MG63 (cell line): ENCODE results near the gene CA6. TPM values are rescaled to one million over a fixed set of nuclear protein-coding genes. Genes with fewer than 3 reads are reported as not detected.
"Not testable (repeated sequence)": the region's sequence is repeated elsewhere in the genome, so short reads cannot be mapped to it uniquely, and the experiment has no call there.

Source experiments
- DNase-seq: peaks from one replicate; pipeline ENCODE4 v3.0.0-alpha.2; 2020
- H3K27me3 ChIP-seq: fragments of 250-450 bp; sonication (Bioruptor Pico); 2 replicates; pipeline ENCODE4 v1.5.1; 2020; ENCODE audit warnings: mild to moderate bottlenecking, moderate library complexity
- H3K36me3 ChIP-seq: fragments of 250-450 bp; sonication (Bioruptor Pico); 2 replicates; pipeline ENCODE4 v1.5.1; 2020; ENCODE audit warnings: mild to moderate bottlenecking, moderate library complexity
- H3K4me3 ChIP-seq: fragments of 250-450 bp; sonication (Bioruptor Pico); 2 replicates; pipeline ENCODE4 v1.5.1; 2020; ENCODE audit warnings: mild to moderate bottlenecking, moderate library complexity
- H3K9me3 ChIP-seq: fragments of 250-450 bp; sonication (Bioruptor Pico); 2 replicates; pipeline ENCODE4 v1.5.1; 2020; ENCODE audit warnings: mild to moderate bottlenecking, moderate library complexity
- total RNA-seq: library from RNA; depleted of rRNA; stranded (reverse); fragments of >200 nt; shearing (Covaris generic); gene quantifications from 2 replicates; pipeline ENCODE4 v1.2.3, GENCODE V29; 2014; ENCODE audit warnings: low replicate concordance; rRNA removed

Gene CA6
- not detected in 2 replicates for total RNA-seq

- no peak within 1 kb of the TSS for H3K4me3 ChIP-seq
- H3K9me3 ChIP-seq: no peaks in the 10 kb centered on the region
- no peaks in the 10 kb centered on the region for H3K36me3 ChIP-seq
- H3K27me3 ChIP-seq: no peaks in the 10 kb centered on the region
- no peak for DNase-seq
Observed at GRCh38 chr1:8945568-8945967, at the start of gene CA6. Gene CA6, plus strand, starts transcription at chr1:8945868. Its CDS starts 19 bp downstream, at chr1:8945887.

DNA sequence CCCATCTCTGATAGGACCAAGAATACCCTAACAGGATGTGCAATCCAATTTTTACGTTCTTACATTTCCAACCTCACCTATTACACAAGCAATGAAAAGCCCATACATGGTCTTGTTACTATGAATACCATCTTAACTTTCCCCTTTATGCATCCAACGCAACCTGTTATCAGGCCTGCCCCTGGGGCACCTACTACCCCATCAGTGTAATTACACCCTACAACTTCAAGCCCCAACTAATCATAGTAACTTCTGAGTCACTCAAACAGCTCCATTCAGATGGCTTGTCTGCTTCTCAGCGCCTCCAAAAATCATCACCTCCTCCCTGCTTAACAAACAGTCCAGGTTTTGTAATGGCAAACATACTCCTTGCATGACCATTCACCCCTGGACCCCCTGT, 48.9 kb upstream of the CA6 start:
- not testable (repeated sequence) for H3K9me3 ChIP-seq, DNase-seq, H3K27me3 ChIP-seq, H3K36me3 ChIP-seq, H3K4me3 ChIP-seq

DNA sequence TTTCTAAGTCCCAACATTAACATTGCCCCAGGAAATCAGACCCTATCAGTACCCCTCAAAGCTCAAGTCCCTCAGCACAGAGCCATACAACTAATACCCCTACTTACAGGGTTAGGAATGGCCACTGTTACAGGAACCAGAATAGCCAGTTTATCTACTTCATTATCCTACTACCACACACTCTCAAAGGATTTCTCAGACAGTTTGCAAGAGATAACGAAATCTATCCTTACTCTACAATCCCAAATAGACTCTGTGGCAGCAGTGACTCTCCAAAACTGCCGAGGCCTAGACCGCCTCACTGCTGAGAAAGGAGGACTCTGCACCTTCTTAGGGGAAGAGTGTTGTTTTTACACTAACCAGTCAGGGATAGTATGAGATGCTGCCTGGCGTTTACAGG, 48.2 kb upstream of the CA6 start:
- not testable (repeated sequence) for H3K36me3 ChIP-seq, H3K9me3 ChIP-seq, H3K4me3 ChIP-seq

GRCh38 chr1:8898418-8898817, 47.2 kb upstream of the CA6 start:
- not testable (repeated sequence) for H3K27me3 ChIP-seq, DNase-seq, H3K4me3 ChIP-seq, H3K9me3 ChIP-seq, H3K36me3 ChIP-seq

More for the DNA sequence above, 48.2 kb upstream of the CA6 start:
- not testable (repeated sequence) for H3K27me3 ChIP-seq, DNase-seq

DNA sequence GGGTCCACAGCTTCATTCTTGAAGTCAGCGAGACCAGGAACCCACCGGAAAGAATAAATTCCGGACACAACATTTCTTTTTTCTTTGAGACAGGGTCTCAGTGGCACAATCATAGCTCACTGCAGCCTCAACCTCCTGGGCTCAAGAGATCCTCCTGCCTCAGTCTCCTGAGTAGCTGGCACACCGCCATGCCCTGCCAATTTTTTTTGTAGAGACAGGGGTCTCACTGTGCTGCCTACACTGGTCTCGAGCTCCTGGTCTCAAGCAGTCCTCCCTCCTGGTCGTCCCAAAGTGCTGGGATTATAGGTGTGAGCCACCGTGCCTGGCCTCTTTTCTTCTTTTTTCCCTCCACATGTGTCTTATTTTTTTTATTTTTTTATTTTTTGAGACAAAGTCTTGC, 46.6 kb upstream of the CA6 start:
- Histone ChIP-seq H3K36me3 (no peaks in the 10 kb centered on the region), H3K27me3 (no peaks in the 10 kb centered on the region), H3K4me3 (no peak overlapping the region), H3K9me3 (no peaks in the 10 kb centered on the region)
- DNase-seq: no peak

DNA sequence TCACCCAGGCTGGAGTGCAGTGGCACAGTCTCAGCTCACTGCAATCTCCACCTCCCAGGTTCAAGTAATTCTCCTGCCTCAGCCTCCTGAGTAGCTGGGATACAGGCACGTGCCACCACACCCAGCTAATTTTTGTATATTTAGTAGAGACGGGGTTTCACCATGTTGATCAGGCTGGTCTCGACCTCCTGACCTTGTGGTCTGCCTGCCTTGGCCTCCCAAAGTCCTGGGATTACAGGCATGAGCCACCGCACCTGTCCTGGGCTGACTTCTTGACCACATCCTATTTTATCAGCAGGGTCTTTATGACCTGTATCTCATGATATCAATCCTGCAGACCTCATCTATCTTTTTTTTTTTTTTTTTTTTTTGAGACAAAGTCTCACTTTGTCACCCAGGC, 45.0 kb upstream of the CA6 start:
- H3K4me3 ChIP-seq, DNase-seq, H3K27me3 ChIP-seq, H3K9me3 ChIP-seq, H3K36me3 ChIP-seq: not testable (repeated sequence)

DNA sequence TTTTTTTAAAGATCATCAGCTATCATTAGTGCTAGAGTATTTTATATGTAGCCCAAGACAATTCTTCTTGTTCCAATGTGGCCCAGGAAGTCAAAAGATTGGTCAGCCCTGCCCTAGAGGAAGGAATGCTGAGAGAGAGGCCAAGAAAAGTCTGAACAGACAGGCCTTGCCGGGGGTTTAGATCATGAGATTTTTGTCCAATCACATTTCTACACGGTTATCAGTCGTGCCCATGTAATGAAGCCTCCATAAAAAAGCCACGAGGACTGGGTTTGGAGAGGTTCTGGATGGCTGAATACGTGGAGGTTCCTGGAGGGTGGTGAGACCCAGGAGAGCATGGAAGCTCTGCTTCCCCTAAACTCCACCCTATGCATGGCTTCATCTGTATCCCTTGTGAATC, 42.9 kb upstream of the CA6 start:
- H3K36me3 ChIP-seq: no peaks in the 10 kb centered on the region
- DNase-seq: peak; percentile 78
- no peak overlapping the region for H3K4me3 ChIP-seq
- no peaks in the 10 kb centered on the region for H3K27me3 ChIP-seq
- no peaks in the 10 kb centered on the region for H3K9me3 ChIP-seq

DNA sequence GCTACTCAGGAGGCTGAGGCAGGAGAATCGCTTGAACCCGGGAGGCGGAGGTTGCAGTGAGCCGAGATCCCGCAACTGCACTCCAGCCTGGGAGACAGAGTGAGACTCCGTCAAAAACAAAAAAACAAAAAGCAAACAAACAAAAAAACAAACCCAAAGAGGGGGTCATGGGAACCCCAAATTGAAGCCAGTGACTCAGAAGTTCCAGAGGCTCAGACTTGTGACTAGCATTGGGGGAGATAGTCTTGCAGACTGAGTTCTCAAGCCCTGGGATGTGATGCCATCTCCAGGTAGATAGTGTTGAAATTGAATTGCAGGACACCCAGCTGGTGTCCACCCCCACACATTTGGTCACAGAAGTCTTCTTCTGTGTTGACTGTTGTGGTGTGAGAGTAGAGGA, 42.3 kb upstream of the CA6 start:
- no peak overlapping the region for H3K4me3 ChIP-seq
- H3K36me3 ChIP-seq: no peaks in the 10 kb centered on the region
- no peak for DNase-seq
- H3K9me3 ChIP-seq: no peaks in the 10 kb centered on the region
- H3K27me3 ChIP-seq: no peaks in the 10 kb centered on the region

DNA sequence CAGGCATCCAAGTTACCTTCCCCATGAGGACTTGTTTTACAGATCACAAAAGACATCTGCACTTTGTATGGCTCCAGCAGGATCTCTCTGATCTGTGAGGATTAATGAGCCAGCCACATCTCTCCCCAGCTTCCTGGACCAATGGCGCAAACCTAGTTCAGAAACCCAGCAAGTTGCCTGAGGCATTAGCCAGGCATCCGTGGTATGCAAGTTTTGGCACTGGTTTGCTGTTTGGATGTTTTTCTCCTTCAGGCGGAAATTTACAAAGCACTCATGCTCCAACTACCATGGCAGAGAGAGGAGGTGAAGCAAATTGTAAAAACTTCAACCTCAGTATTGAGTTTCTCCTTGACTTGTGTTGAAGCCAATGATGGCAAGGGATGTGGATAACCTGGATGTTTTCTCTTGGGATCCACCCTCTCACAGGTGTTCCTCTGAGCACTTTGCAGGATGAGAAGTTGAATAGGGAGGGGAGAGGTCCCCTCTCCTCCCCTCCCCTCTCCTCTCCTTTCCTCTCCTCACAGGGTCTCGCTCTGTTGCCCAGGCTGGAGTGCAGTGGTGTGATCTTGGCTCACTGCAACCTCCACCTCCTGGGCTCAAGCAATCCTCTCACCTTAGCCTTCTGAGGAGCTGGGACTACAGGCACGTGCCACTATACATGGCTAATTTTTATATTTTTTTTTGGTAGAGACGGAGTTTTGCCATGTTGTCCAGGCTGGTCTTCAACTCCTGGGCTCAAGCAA, 41.6 kb upstream of the CA6 start:
- Histone ChIP-seq H3K4me3 (no peak overlapping the region), H3K27me3 (no peaks in the 10 kb centered on the region), H3K9me3 (no peaks in the 10 kb centered on the region), H3K36me3 (no peaks in the 10 kb centered on the region)
- DNase-seq: peak; percentile 94

DNA sequence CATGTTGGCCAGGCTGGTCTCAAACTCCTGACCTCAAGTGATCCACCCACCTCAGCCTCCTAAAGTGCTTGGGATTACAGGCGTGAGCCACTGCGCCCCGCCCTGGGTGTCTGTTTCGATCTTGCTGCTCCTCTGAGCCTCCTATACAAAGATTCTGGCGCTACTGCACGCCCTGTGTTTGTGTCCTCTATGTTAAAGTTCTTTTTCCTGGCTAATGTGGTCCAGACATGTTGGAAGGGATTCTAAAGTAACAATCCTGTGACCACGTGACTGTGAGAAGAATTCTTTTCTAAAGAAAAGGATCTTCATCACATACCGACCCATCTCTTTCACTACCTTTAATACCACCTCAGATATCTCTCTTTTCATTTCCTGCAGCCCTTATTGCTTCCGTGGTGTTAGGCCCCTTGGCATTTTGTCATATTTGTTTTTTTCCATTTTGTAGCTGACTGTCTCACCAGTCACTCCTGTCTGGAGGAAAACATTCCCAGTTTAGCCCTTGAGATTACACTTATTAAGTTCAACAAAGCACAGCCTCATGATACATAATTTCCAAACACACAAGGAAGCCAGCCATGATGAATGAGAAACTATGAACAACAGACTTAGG, 40.0 kb upstream of the CA6 start:
- Histone ChIP-seq H3K36me3 (no peaks in the 10 kb centered on the region), H3K27me3 (no peaks in the 10 kb centered on the region), H3K9me3 (no peaks in the 10 kb centered on the region), H3K4me3 (no peak overlapping the region)
- DNase-seq: peak; percentile 76

GRCh38 chr1:8908388-8909151, 37.1 kb upstream of the CA6 start:
- no peaks in the 10 kb centered on the region for H3K27me3 ChIP-seq
- H3K36me3 ChIP-seq: no peaks in the 10 kb centered on the region
- peak; percentile 41 for DNase-seq
- H3K4me3 ChIP-seq: no peak overlapping the region
- H3K9me3 ChIP-seq: no peaks in the 10 kb centered on the region

DNA sequence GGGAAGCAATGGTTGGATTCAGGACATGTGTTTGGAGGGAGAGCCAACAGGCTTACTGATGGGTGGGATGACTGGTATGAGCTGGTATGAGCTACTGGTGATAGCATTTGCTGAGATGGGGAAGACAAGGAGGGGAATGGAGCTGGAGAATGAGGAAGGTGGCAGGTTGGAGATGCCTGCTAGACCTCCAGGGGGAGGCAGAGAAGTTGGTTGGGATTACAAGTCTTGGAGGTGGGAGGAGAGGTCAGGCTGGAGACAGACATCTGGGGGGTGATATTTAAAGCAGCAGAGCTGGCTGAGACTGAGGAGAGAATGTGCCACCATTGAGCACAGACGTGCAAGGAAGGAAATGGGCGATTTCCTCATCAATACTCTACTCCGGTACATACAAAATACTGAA, 35.3 kb upstream of the CA6 start:
- Histone ChIP-seq H3K27me3 (no peaks in the 10 kb centered on the region), H3K36me3 (no peaks in the 10 kb centered on the region), H3K4me3 (no peak overlapping the region), H3K9me3 (no peaks in the 10 kb centered on the region)
- no peak for DNase-seq

DNA sequence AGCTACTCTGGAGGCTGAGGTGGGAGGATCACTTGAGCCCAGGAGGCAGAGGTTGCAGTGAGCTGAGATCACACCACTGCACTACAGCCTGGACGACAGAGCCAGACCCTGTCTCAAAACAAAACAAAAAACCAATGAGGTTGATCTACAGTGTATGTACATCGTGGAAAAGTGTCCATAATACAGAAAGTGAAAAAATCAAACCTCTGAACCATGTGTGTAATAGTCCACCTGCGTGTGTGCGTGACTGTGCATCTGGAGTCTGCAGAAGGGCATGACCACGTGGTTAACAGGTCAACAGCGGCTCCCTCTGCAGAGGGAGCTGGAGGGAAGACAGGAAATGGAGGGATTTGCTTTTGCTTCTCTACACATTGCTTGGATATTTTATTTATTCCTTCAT, 34.8 kb upstream of the CA6 start:
- Histone ChIP-seq H3K4me3 (no peak overlapping the region), H3K36me3 (no peaks in the 10 kb centered on the region), H3K9me3 (no peaks in the 10 kb centered on the region), H3K27me3 (no peaks in the 10 kb centered on the region)
- DNase-seq: no peak

GRCh38 chr1:8911416-8912309, 34.0 kb upstream of the CA6 start:
- Histone ChIP-seq H3K9me3 (no peaks in the 10 kb centered on the region), H3K27me3 (no peaks in the 10 kb centered on the region), H3K36me3 (no peaks in the 10 kb centered on the region), H3K4me3 (no peak overlapping the region)
- no peak for DNase-seq

DNA sequence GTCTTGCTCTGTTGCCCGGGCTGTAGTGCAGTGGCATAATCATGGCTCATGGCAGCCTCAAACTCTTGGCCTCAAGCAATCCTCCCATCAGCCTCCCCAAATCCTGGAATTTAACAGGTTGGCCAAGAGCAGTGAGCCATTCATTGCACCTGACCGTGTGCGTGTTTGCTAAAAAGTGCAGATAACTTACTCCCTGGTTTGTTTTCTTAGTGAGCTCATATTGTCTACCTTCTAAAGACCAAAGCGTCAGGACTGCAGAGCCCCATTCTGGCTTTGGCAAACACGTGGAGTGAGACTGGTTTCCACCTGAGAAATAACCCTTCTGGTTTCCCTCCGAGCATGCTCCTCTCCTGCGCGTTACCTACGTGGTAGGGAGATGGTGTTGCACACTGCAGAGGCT, 32.2 kb upstream of the CA6 start:
- DNase-seq: no peak
- no peaks in the 10 kb centered on the region for H3K36me3 ChIP-seq
- H3K27me3 ChIP-seq: no peaks in the 10 kb centered on the region
- H3K9me3 ChIP-seq: no peaks in the 10 kb centered on the region
- no peak overlapping the region for H3K4me3 ChIP-seq

DNA sequence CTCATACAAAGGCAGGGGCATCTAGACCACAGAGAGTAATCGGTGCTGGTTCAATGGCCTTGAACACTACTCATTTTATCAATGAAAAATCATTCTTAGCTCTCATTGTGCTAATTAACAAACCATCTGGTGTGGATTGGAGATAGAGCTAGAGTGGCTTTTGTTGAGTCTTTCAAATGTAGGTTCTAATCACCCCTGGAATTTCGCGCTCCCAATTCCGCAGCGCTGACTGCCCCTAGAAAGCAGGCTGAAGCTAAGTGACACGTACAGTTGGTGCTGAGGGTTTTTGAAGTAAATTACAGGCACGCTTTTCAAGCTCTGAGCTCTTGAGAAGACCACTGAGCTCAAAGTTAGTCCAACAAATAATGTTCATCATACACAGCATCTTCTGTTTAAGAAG, 31.2 kb upstream of the CA6 start:
- DNase-seq: no peak
- Histone ChIP-seq H3K27me3 (no peaks in the 10 kb centered on the region), H3K36me3 (no peaks in the 10 kb centered on the region), H3K9me3 (no peaks in the 10 kb centered on the region), H3K4me3 (no peak overlapping the region)

DNA sequence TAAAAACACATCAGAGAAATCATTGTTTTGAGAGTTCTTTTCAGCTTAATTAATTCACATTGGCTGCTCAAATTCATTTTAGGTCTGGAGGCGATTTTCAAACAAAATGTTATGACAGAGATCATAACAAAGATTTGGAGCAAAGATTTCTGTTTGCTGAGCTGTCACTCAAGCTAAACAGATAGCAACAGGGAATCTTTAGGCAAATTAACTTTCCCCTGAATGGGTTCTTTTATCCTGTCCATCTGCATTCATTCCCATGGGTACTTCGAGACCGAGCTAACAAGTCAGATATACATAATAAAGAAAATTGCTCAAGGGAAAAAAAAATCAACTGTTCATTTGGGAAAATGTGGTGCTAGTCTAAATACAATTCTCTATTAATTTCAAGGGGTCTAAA, 30.2 kb upstream of the CA6 start:
- no peaks in the 10 kb centered on the region for H3K9me3 ChIP-seq
- H3K4me3 ChIP-seq: no peak overlapping the region
- no peak for DNase-seq
- H3K36me3 ChIP-seq: no peaks in the 10 kb centered on the region
- H3K27me3 ChIP-seq: no peaks in the 10 kb centered on the region
